LNCAP (cell line): ENCODE results near the gene IRF7.

Experiments
- TF ChIP-seq, protein P1 (sequence below): fragments of 450-650 bp; IDR thresholded peaks from 2 replicates; pipeline ENCODE4 v1.5.1; 2017; ENCODE audit warnings: mild to moderate bottlenecking

Gene IRF7

GRCh38 chr11:563066-563811 is 52.5 kb downstream of the IRF7 start:
- TF ChIP-seq, protein P1, sequence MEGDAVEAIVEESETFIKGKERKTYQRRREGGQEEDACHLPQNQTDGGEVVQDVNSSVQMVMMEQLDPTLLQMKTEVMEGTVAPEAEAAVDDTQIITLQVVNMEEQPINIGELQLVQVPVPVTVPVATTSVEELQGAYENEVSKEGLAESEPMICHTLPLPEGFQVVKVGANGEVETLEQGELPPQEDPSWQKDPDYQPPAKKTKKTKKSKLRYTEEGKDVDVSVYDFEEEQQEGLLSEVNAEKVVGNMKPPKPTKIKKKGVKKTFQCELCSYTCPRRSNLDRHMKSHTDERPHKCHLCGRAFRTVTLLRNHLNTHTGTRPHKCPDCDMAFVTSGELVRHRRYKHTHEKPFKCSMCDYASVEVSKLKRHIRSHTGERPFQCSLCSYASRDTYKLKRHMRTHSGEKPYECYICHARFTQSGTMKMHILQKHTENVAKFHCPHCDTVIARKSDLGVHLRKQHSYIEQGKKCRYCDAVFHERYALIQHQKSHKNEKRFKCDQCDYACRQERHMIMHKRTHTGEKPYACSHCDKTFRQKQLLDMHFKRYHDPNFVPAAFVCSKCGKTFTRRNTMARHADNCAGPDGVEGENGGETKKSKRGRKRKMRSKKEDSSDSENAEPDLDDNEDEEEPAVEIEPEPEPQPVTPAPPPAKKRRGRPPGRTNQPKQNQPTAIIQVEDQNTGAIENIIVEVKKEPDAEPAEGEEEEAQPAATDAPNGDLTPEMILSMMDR = no peak
